Panc1 (cell line): ENCODE measurements around the gene WFDC12. TPM values are rescaled to one million over a fixed set of nuclear protein-coding genes. Genes with fewer than 3 reads are reported as not detected.

ENCODE experiments used
- ATAC-seq: fragments of 200-7000 bp; cut with Tn5 transposase; 2 replicates; pipeline ENCODE4 v1.9.1; 2020; ENCODE audit warnings: mild to moderate bottlenecking, moderate library complexity
- BruUV-seq: library from RNA; stranded (reverse); fragments of 400-500 nt; replicated peaks from 2 replicates; lab custom pipeline; 2021; lab: Mats Ljungman, UMichigan
- CTCF ChIA-PET: fragments of 300-600 bp; sonication (Branson Sonifier 250); formaldehyde crosslinking; loops from one replicate; lab custom pipeline; 2022; ENCODE audit warnings: antibody characterized with exemption; lab: Charles Lee
- POLR2A ChIA-PET: fragments of 300-600 bp; sonication (Branson Sonifier 250); formaldehyde crosslinking; loops from one replicate; lab custom pipeline; 2022; ENCODE audit warnings: antibody characterized with exemption; lab: Charles Lee
- DNase-seq: peaks from one replicate; pipeline ENCODE4 v3.0.0-alpha.2; 2010; ENCODE audit warnings: low read depth, low spot score
- H3K27ac ChIP-seq: 2 replicates; pipeline ENCODE4 v1.5.1; 2011; ENCODE audit warnings: mild to moderate bottlenecking, low read length, inconsistent platforms
- H3K27me3 ChIP-seq: fragments of 200-500 bp; sonication (Bioruptor generic); 2 replicates; pipeline ENCODE4 v1.6.0; 2014; ENCODE audit warnings: low read length, inconsistent platforms; ENCODE audit not compliant: control insufficient read depth, insufficient read depth
- H3K36me3 ChIP-seq: fragments of 200-500 bp; sonication (Bioruptor generic); 2 replicates; pipeline ENCODE4 v1.5.1; 2014; ENCODE audit warnings: inconsistent platforms, mild to moderate bottlenecking, low read length, moderate library complexity; ENCODE audit not compliant: control insufficient read depth, insufficient read depth
- H3K4me1 ChIP-seq: 2 replicates; pipeline ENCODE4 v1.5.1; 2011; ENCODE audit warnings: inconsistent platforms, mild to moderate bottlenecking, low read length, moderate library complexity; ENCODE audit not compliant: control insufficient read depth, insufficient read depth
- H3K4me3 ChIP-seq, 2 experiments: 2 replicates each; pipeline ENCODE4 v1.5.1; 2011 to 2012; ENCODE audit warnings: low read depth in 2 of 2, low read length in 2 of 2, mild to moderate bottlenecking in 2 of 2, inconsistent platforms in 1 of 2, moderate library complexity in 1 of 2
- H3K9me3 ChIP-seq: fragments of 200-500 bp; sonication (Bioruptor generic); 2 replicates; pipeline ENCODE4 v1.5.1; 2014; ENCODE audit warnings: low read depth, mild to moderate bottlenecking, inconsistent platforms, low read length, moderate library complexity; ENCODE audit not compliant: control insufficient read depth, insufficient read depth
- POLR2AphosphoS5 ChIP-seq: IDR thresholded peaks from 2 replicates; pipeline ENCODE4 v1.6.1; 2012; ENCODE audit warnings: mild to moderate bottlenecking, low read depth, low read length, moderate library complexity
- SIN3A ChIP-seq: IDR thresholded peaks from 2 replicates; pipeline ENCODE4 v1.6.1; 2012; ENCODE audit warnings: low read depth, mild to moderate bottlenecking, low read length, moderate library complexity, borderline replicate concordance; ENCODE audit not compliant: insufficient read depth
- TCF7L2 ChIP-seq: IDR thresholded peaks from 2 replicates; pipeline ENCODE4 v1.6.1; 2011; ENCODE audit warnings: mild to moderate bottlenecking, low read depth, low read length, inconsistent platforms
- in situ Hi-C: cut with HindIII; loops from 2 replicates; pipeline ENCODE4 v1.10.0; 2016; ENCODE audit warnings: low sequenced_read_pairs, low pct_unique_long_range_greater_than_20kb
- intact Hi-C: fragments of 100-400 bp; cut with micrococcal nuclease; formaldehyde crosslinking; loops from one replicate; pipeline ENCODE4 v1.10.0; 2022; ENCODE audit not compliant: unreplicated experiment
- total RNA-seq: library from RNA; stranded (reverse); gene quantifications from one replicate; pipeline ENCODE4 v1.2.1, GENCODE V29; 2021; ENCODE audit not compliant: unreplicated experiment
- TF ChIP-seq, protein P1 (sequence below), 2 experiments: IDR thresholded peaks; 2 replicates each; pipeline ENCODE4 v1.6.1; 2011 to 2012; ENCODE audit warnings: low read depth in 2 of 2, control low read depth in 1 of 2, low read length in 1 of 2, mild to moderate bottlenecking in 1 of 2, moderate library complexity in 1 of 2; ENCODE audit not compliant: insufficient read depth in 1 of 2
- TF ChIP-seq, protein P2 (sequence below): fragments of 450-650 bp; IDR thresholded peaks from 2 replicates; pipeline ENCODE4 v1.5.1; 2017; ENCODE audit warnings: mild to moderate bottlenecking

Gene WFDC12
- total RNA-seq, 1 experiment from 2014 or later: not detected

DNA sequence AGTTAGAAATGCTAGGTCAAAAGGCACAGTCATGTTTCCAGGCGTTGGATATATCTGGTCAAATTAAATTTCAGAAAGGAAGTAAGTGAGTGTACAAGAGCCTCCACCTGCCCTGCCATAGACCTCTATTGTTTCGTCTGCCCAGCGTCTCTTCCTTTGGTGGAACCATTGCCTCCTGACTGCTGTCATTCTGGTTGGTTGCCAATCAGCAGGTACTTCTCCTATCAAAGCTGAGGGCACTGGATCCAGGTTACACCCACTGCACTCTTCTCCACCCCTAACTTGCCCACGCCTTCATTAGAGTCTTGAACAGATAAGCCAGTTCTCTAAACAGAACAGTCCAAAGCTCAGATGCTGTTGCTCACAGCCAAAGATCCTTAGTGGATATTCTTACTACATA lies 6.7 kb downstream of the WFDC12 start:
- H3K27me3 ChIP-seq: peaks cover 7% of the 10 kb centered on the region
- ChIA-PET CTCF (interaction anchor here (0.9 kb wide), 1 partner anchor 73 kb away, joined by 3 read pairs; no protein-coding TSS in a partner anchor), POLR2A (no interaction called here)
- intact Hi-C loops (no loop called here), in situ Hi-C loops (no loop called here)
- DNase-seq (no peak), ATAC-seq (no peak)
- H3K4me1 ChIP-seq: no peaks in the 10 kb centered on the region
- TF ChIP-seq POLR2AphosphoS5: no peak
- TF ChIP-seq TCF7L2: no peak
- TF ChIP-seq SIN3A: no peak
- no peaks in the 10 kb centered on the region for H3K36me3 ChIP-seq
- no TSS peak for BruUV-seq
- H3K27ac ChIP-seq: no peak overlapping the region
- H3K4me3 ChIP-seq: no peak overlapping the region
- no peaks in the 10 kb centered on the region for H3K9me3 ChIP-seq

DNA sequence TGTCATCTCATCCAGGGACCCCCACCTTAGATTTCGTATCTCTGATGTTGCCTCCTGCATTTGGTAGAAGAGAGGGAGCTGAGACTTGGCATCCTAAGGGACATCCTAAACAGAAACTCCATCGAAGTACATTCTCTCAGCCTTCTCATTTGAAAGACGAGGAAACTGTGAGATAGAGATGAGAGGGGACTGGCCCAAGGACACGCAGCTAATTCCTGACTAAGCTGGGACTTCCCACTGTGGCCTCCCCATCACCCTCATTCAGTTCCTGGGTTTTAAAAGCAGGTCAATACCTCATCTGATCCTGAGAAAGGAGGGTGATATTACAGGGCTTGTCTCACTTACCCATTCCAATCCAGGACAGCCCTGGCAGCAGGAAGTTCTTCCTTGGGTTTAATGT lies 8.4 kb downstream of the WFDC12 start:
- in situ Hi-C loops: no loop called here
- CTCF ChIA-PET: no interaction called here

More for the DNA sequence above, 8.4 kb downstream of the WFDC12 start:
- no peak for TF ChIP-seq TCF7L2
- TF ChIP-seq SIN3A: no peak
- TF ChIP-seq, protein P1, sequence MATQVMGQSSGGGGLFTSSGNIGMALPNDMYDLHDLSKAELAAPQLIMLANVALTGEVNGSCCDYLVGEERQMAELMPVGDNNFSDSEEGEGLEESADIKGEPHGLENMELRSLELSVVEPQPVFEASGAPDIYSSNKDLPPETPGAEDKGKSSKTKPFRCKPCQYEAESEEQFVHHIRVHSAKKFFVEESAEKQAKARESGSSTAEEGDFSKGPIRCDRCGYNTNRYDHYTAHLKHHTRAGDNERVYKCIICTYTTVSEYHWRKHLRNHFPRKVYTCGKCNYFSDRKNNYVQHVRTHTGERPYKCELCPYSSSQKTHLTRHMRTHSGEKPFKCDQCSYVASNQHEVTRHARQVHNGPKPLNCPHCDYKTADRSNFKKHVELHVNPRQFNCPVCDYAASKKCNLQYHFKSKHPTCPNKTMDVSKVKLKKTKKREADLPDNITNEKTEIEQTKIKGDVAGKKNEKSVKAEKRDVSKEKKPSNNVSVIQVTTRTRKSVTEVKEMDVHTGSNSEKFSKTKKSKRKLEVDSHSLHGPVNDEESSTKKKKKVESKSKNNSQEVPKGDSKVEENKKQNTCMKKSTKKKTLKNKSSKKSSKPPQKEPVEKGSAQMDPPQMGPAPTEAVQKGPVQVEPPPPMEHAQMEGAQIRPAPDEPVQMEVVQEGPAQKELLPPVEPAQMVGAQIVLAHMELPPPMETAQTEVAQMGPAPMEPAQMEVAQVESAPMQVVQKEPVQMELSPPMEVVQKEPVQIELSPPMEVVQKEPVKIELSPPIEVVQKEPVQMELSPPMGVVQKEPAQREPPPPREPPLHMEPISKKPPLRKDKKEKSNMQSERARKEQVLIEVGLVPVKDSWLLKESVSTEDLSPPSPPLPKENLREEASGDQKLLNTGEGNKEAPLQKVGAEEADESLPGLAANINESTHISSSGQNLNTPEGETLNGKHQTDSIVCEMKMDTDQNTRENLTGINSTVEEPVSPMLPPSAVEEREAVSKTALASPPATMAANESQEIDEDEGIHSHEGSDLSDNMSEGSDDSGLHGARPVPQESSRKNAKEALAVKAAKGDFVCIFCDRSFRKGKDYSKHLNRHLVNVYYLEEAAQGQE (IDR thresholded peaks at IDR 0.05; ENCODE audit: insufficient read depth in 1 of 2, low read depth in 2 of 2, low read length in 1 of 2): no peak
- TF ChIP-seq, protein P2, sequence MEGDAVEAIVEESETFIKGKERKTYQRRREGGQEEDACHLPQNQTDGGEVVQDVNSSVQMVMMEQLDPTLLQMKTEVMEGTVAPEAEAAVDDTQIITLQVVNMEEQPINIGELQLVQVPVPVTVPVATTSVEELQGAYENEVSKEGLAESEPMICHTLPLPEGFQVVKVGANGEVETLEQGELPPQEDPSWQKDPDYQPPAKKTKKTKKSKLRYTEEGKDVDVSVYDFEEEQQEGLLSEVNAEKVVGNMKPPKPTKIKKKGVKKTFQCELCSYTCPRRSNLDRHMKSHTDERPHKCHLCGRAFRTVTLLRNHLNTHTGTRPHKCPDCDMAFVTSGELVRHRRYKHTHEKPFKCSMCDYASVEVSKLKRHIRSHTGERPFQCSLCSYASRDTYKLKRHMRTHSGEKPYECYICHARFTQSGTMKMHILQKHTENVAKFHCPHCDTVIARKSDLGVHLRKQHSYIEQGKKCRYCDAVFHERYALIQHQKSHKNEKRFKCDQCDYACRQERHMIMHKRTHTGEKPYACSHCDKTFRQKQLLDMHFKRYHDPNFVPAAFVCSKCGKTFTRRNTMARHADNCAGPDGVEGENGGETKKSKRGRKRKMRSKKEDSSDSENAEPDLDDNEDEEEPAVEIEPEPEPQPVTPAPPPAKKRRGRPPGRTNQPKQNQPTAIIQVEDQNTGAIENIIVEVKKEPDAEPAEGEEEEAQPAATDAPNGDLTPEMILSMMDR: no peak
- no peak for TF ChIP-seq POLR2AphosphoS5
- H3K27me3 ChIP-seq: peaks cover 7% of the 10 kb centered on the region
- intact Hi-C loops: no loop called here
- ATAC-seq: no peak
- no peaks in the 10 kb centered on the region for H3K36me3 ChIP-seq
- H3K4me3 ChIP-seq: no peak overlapping the region
- no peak overlapping the region for H3K27ac ChIP-seq
- H3K4me1 ChIP-seq: no peaks in the 10 kb centered on the region
- no TSS peak for BruUV-seq
- POLR2A ChIA-PET: no interaction called here
- no peaks in the 10 kb centered on the region for H3K9me3 ChIP-seq
- DNase-seq: no peak
